Stimulated activated CD4-positive, alpha-beta T cell treated with anti-CD3 and anti-CD28 coated beads, Interleukin-4, amount 100 ng/mL, for 1 hour (primary cell): ENCODE results near the gene IL1A.
A peak's percentile ranks its signal among the peaks of the same experiment; 100 is the strongest.

ENCODE experiments used
- DNase-seq: peaks from one replicate; pipeline ENCODE4 v3.0.0-alpha.2; 2020

The IL1A gene

DNA sequence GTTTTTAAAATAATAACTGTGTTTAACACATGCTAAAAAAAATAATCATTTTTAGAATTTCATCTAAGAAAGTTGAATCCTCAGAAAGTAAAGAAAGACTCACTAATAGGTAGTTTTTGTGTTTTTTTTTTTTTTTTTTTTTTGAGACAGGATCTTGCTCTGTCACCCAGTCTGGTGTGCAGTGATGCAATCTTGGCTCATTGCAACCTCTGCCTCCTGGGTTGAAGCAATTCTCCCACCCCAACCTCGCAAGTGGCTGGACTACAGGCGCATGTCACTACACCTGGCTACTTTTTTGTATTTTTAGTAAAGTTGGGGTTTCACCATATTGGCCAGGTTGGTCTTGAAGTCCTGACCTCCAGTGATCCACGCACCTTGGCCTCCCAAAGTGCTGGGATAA, 27.0 kb downstream of the IL1A start:
- no peak for DNase-seq

DNA sequence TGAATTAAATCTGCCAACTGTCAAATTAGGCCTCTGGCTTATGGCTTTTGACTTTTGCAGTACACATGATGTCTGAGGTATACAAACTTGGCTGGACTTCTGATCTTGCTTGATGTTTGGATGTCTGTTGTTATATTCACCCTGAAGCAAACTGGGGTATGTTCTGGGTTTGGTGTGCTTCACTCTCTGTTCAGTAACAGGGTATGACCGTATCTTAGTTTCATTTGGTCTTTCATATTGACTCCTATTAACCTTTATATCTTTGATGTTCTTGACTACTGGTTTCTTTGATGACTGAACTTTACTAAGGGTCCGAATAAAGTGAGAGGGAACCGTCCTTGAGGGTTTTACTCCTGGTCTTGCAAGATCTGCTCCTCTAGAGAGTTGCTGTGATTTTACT, 28.1 kb downstream of the IL1A start:
- DNase-seq: no peak

GRCh38 chr2:112755444-112755843, 28.8 kb downstream of the IL1A start:
- DNase-seq: no peak

DNA sequence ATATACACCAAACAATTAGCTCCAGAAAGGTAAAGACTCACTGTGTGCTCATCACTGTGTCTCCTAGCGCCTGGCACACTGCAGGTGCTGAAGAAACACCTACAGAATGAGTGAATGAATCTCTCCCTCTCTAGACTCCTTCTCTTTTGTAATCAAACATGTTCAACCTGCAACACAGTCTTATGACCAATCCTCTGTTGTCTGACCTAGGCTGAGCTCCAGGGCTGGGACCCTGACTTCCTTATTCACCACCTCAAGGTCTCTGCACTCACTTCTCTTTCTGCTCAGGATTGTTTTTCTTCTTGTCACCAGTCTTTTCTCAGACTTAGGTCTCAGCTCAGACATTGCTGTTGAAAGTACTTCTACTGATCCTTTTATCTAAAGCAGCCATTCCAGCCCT, 29.7 kb downstream of the IL1A start:
- DNase-seq: no peak

GRCh38 chr2:112752667-112753066, 31.6 kb downstream of the IL1A start:
- no peak for DNase-seq

GRCh38 chr2:112751451-112752197, 32.7 kb downstream of the IL1A start:
- DNase-seq: no peak

DNA sequence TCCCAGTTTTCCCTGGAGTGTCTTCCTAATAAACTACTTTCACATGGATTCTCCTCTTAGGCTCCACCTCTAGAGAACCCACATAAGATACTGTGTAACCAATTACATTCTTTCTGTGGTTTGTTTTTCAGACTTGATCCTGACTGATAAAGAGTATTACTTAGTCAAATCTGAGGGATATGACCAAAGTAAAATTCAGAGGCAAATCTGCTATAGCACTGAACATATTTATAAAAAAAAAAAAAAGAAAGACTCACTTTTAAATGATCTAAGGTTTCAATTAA, 33.8 kb downstream of the IL1A start:
- no peak for DNase-seq

- DNase-seq: peak; percentile 86
These were observed 34.3 kb downstream of the IL1A start for GRCh38 chr2:112749755-112750559.

DNA sequence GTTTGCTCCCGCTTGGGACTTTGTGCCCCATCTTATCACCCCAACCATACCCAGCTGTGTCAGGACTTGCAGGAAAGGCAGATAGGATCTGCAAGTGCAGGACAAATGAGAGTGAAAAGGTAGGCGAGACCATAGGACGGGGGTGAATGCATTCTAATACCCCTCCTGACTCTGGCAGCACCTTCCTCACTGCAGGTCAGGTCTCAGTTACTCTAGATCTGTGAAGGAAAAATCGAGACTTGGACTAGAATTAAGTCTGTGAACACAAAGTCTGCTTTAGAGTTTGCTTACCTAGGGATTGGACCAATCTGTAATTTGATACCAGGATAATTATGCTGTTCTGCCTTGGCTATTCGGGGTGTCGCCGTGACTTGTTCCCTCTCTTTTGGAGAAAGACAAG, 43.8 kb downstream of the IL1A start:
- DNase-seq: no peak

- no peak for DNase-seq
These were observed 46.6 kb downstream of the IL1A start for GRCh38 chr2:112737542-112738232.

- no peak for DNase-seq
These were observed 50.4 kb downstream of the IL1A start for GRCh38 chr2:112733871-112734270.

DNA sequence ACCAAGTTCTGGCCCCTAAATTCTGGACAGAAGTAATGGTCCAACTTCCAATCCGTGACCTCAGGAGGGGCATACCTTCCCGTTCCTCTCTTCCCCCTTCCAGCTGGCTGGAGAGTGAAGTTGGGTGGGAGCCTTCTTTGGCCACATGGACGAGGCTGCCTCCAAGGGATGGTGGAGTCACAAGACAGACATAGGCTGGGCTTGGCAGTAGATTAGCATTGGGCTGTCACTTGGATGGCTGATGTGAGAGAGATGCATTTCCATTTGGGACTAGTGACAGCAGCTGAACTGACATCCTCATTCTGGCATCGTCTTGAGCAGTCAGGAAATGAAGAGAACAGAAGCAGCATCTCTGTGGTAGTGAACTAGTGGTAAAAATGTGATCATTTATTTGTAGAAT, 50.8 kb downstream of the IL1A start:
- no peak for DNase-seq

- no peak for DNase-seq
These were observed 52.8 kb downstream of the IL1A start for GRCh38 chr2:112731479-112731878.

- no peak for DNase-seq
These were observed 53.5 kb downstream of the IL1A start for GRCh38 chr2:112730791-112731190.

DNA sequence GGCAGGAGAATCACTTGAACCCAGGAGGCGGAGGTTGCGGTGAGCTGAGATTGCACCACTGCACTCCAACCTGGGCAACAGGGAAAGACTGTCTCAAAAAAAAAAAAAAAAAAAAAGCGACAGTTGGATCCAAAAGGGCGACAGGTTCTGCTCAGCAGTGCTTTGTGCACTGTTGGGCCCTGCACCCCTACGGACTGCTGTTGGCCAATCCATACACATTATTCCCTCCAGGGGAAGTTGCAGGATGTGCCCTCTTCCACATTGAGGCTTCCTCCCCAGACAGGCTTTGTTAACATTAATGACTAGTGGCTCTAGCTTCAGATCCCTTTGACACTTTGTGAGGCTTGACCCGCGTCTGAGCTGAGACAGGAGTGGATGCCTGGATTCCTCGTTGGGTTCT, 54.1 kb downstream of the IL1A start:
- no peak for DNase-seq

DNA sequence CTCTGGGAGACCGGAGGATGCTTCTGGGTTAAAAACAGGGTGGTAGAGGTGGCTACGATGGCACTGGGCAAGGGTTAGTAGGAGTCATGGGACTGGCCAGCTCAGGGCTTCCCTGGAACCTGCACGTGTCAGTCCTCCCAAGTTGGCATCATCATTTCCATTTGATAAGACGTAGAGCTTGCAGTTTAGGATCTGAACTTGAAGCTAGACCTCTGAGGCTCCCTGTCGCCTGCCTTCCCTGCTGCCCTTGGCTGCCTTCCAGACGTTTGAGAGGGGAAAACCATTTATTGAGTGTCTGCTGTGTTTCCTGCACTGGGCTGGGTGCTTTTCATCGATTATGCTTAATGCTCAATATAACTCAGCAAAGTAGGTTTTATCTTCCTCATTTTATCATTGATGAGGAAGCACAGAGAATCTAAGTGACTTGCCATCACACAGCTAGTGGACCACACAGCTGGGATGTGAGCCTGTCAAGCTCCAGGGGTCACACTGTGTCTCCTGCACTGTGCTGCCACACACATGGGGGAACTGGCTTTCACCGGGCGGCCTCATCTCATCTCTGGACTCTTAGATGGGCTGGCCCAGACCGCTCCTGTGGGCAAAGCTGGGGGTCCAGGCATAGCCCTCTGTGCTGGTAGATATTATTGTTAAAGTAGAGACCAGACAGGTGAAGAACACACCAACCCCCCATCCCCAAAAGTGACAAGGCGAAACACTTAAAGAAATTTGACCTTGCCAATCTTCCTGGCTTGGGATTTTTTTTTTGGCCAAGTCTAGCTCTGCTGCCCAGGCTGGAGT, 55.7 kb downstream of the IL1A start:
- DNase-seq: no peak

- DNase-seq: no peak
These were observed 56.3 kb downstream of the IL1A start for GRCh38 chr2:112728029-112728362.

DNA sequence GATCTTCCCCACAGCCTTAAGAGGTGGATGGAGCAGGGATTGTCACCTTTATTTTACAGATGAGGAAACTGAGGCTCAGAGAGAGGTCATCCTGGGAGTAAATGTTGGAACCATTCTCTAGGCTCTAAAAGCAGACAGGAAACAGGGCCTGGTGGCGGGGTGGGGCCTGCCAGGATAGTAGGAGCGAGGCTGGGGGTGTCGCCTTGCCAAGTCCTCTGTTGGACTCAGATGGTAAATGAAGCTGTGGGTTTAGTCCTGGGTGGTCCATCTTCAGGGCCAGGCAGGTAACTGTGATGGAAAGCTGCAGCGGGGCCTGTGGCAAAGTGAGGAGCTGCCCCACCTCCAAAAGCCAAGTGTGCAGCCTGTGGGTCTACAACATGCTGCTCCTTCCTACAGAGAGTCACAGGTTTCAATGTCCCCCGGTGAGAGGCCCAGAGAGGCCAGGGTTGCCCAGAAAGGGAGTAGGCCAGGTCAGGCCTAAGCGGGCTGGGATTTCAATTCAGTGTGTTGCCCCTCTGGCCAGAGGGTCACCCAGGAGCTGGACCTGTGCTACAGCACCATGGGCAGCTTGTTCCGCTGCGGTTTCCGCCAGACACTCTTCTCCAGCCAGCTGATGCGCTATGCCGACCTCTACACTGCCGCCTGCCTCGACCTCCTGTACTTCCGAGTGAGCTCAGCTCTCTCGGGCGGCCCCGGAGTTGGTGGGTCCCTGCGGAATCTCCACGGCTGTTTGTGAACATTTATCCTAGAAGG, 56.8 kb downstream of the IL1A start:
- no peak for DNase-seq

DNA sequence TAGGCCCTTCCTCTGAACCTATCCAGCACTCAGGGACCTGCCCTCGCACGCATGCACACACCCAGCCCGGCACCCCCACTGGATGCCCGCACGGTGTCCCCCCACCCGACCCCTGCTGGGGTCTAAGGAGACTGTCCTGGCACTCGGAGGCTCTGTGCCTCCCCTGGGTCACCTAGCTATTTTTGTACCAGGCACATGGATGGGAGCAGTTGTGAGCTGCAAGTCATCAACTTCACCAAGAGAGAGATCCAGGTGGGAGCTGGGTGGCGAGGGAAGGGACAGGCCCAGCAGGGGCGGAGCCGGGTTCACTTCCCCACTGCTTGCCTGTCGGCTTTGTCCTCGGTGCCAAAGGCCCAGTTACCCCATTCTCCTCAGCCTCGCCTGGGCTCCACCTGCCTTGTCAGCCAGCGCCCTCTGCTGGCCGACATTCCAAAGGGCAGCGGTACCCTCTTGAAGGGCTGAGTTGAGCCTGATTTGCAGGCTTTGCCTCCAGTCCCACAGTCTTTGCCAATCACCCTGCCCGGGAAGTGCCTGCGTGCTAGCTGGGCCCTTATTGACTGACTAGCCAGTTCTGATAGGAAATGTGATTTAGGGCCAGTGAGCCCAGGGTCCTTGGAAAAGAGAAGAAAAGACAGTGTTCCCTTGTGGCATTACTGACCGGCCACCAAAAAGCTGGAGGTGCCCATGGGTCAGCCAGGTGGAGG, 57.7 kb downstream of the IL1A start:
- DNase-seq: peak; percentile 88

DNA sequence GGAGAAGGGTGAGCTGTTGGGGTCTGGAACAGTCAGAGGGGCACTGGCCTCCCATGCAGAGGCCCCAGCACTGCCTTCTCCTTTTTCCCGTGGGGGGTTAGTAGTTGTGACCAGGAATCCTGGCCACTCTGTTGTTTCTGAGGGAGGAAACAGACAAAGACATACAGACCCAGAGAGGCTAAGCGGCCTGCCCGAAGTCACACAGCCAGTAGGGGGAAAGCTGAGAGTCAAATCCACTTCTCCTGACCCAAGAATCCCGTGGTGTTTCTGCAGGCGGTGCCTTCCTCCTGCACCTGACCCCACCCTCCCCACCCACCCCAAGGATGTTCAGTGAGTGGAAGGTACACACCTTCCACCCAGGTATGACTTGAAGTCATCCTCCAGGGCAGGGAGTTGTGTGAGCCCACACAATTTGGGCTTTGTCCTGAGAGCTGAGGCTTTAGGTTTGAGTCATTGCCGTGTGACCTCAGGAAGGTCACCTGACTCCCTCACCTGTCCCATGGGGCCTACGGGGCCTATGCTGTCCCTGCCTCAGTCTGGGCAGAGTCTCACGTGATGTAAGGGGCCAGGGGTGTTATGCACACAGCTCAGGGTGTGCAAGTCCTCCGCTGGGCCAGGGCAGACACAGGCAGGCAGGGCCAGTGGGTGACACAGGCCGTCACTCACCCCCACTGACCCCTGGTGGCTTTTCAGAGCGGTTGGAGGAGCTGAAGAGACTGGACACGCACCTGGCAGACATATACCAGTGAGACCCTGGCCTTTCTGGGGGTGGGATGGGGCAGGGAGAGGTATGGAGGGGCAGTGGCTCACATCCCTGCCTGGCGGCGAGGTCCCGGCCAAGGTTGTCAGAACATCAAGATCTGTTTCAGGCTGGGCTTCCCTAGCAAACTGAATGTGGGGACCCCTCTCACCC, 58.5 kb downstream of the IL1A start:
- no peak for DNase-seq
